Activated naive CD8-positive, alpha-beta T cell (primary cell): Measurements from ENCODE around the gene DPP10.

ENCODE experiments used
- H3K27ac Mint-ChIP-seq: one replicate; pipeline ENCODE4 v1.8.0; 2021; ENCODE audit warnings: mixed read lengths
- H3K27me3 Mint-ChIP-seq: one replicate; pipeline ENCODE4 v1.8.0; 2021; ENCODE audit warnings: mixed read lengths
- H3K36me3 Mint-ChIP-seq: one replicate; pipeline ENCODE4 v1.8.0; 2021; ENCODE audit warnings: mixed read lengths
- H3K4me1 Mint-ChIP-seq: one replicate; pipeline ENCODE4 v1.8.0; 2021; ENCODE audit warnings: low read depth, mixed read lengths
- H3K4me3 Mint-ChIP-seq: one replicate; pipeline ENCODE4 v1.8.0; 2021; ENCODE audit warnings: mild to moderate bottlenecking, mixed read lengths
- H3K9me3 Mint-ChIP-seq: one replicate; pipeline ENCODE4 v1.8.0; 2021; ENCODE audit warnings: low read depth, mixed read lengths

Gene DPP10

DNA sequence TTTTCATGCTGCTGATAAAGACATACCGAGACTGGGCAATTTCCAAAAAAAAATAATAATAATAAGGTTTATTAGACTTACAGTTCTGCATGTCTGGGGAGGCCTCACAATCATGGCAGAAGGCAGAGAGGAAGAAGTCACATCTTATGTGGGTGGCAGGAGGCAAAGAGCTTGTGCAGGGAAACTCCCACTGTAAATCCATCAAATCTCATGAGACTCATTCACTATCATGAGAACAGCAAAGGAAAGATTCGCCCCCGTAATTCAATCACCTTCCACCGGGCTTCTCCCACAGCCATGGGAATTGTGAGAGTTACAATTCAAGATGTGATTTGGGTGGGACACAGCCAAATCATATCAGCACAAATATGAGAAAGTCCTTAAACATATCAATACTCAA is 1314.8 kb downstream of the DPP10 start:
- H3K4me1 Mint-ChIP-seq: no peaks in the 10 kb centered on the region
- peaks cover 3% of the 10 kb centered on the region for H3K9me3 Mint-ChIP-seq
- H3K27me3 Mint-ChIP-seq: no peaks in the 10 kb centered on the region
- no peak overlapping the region for H3K4me3 Mint-ChIP-seq
- H3K27ac Mint-ChIP-seq: no peak overlapping the region
- H3K36me3 Mint-ChIP-seq: no peaks in the 10 kb centered on the region

DNA sequence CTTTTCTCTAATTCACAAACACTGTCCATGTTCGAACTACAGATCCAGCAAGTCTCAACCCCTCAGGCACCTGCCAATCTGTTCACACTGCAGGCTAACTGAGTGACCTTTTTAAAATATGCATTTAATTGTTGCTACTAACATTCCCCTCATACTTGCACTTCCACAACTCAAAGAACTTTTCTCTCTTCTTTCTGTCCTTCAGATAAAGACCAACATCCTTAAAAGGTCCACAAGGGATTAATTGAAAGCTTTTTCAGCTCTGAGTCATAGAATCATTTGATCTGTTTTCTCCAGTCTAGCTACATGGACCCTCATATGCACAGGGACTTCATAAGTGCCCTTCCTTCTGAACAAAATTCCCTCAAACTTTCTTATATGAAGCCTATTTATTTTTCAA is 1321.2 kb downstream of the DPP10 start:
- Mint-ChIP-seq H3K27ac (no peak overlapping the region), H3K27me3 (no peaks in the 10 kb centered on the region), H3K4me1 (no peaks in the 10 kb centered on the region), H3K4me3 (no peak overlapping the region), H3K36me3 (no peaks in the 10 kb centered on the region), H3K9me3 (peaks cover 16% of the 10 kb centered on the region)

- no peaks in the 10 kb centered on the region for H3K27me3 Mint-ChIP-seq
- no peaks in the 10 kb centered on the region for H3K4me1 Mint-ChIP-seq
- no peak overlapping the region for H3K4me3 Mint-ChIP-seq
- no peaks in the 10 kb centered on the region for H3K36me3 Mint-ChIP-seq
- H3K9me3 Mint-ChIP-seq: peaks cover 4% of the 10 kb centered on the region
- H3K27ac Mint-ChIP-seq: no peak overlapping the region
Observed at GRCh38 chr2:115771516-115771915, 1329.1 kb downstream of the DPP10 start.

- Mint-ChIP-seq H3K9me3 (peaks cover 4% of the 10 kb centered on the region), H3K27ac (no peak overlapping the region), H3K4me1 (no peaks in the 10 kb centered on the region), H3K4me3 (no peak overlapping the region), H3K27me3 (no peaks in the 10 kb centered on the region), H3K36me3 (no peaks in the 10 kb centered on the region)
Observed at GRCh38 chr2:115774361-115774760, 1331.9 kb downstream of the DPP10 start.

DNA sequence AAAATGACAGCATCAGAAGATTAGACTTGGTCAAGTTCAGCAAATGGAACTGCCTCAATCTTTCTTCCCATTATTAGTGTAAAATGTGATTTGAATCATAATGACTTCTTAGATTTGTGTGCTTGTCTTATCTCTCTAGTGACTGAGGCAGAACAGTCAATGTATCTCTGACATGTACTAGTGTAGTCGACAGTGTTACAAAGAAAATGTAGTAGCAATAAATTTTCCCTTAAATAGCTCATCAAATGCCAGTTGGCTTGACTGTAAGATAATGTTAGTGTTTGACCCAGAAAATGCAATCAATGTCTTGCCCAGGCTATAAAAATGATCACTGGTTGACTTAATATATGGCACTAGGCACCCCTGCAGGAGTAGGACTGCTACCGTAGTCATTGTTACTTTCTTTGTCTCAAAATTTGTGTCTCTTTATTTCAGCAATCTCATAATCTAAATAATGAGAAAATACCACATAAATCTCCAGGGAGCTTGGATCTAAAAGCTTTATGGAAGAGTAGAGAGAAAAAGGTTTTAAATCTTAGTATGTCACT is 1336.7 kb downstream of the DPP10 start:
- no peaks in the 10 kb centered on the region for H3K27me3 Mint-ChIP-seq
- H3K36me3 Mint-ChIP-seq: no peaks in the 10 kb centered on the region
- peaks cover 8% of the 10 kb centered on the region for H3K9me3 Mint-ChIP-seq
- H3K4me1 Mint-ChIP-seq: no peaks in the 10 kb centered on the region
- H3K27ac Mint-ChIP-seq: no peak overlapping the region
- H3K4me3 Mint-ChIP-seq: no peak overlapping the region

DNA sequence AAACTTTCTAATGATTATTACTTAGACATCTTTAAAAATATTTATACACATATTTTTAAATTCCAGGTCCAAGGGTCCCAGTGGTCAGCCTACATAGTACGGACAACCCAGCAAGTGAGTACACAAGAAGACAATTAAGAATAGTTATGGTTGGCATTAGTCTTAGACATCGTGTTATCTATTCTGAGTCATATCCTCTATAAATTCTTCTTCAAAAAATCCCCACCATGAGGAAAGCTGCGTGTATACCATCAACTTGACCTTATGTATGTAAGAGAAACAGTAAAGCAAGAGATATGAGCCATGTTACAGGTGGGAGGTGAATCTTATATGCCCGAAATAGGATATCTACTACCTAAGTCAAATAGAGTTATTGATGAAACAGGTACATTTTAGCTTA is 1339.8 kb downstream of the DPP10 start:
- Mint-ChIP-seq H3K9me3 (peaks cover 10% of the 10 kb centered on the region), H3K36me3 (no peaks in the 10 kb centered on the region), H3K4me3 (no peak overlapping the region), H3K4me1 (no peaks in the 10 kb centered on the region), H3K27me3 (no peaks in the 10 kb centered on the region), H3K27ac (no peak overlapping the region)

GRCh38 chr2:115796078-115796477 is 1353.6 kb downstream of the DPP10 start:
- H3K9me3 Mint-ChIP-seq: peaks cover 21% of the 10 kb centered on the region
- H3K27ac Mint-ChIP-seq: no peak overlapping the region
- H3K4me3 Mint-ChIP-seq: no peak overlapping the region
- H3K27me3 Mint-ChIP-seq: no peaks in the 10 kb centered on the region
- no peaks in the 10 kb centered on the region for H3K4me1 Mint-ChIP-seq
- no peaks in the 10 kb centered on the region for H3K36me3 Mint-ChIP-seq

- Mint-ChIP-seq H3K36me3 (no peaks in the 10 kb centered on the region), H3K9me3 (peaks cover 8% of the 10 kb centered on the region), H3K27ac (no peak overlapping the region), H3K27me3 (no peaks in the 10 kb centered on the region), H3K4me3 (no peak overlapping the region), H3K4me1 (no peaks in the 10 kb centered on the region)
Observed at GRCh38 chr2:115807276-115807675, 1364.8 kb downstream of the DPP10 start.

GRCh38 chr2:115825912-115826311 is 1383.5 kb downstream of the DPP10 start:
- H3K4me3 Mint-ChIP-seq: no peak overlapping the region
- H3K27ac Mint-ChIP-seq: no peak overlapping the region
- H3K36me3 Mint-ChIP-seq: no peaks in the 10 kb centered on the region
- no peaks in the 10 kb centered on the region for H3K4me1 Mint-ChIP-seq
- H3K9me3 Mint-ChIP-seq: peaks cover 3% of the 10 kb centered on the region
- no peaks in the 10 kb centered on the region for H3K27me3 Mint-ChIP-seq

DNA sequence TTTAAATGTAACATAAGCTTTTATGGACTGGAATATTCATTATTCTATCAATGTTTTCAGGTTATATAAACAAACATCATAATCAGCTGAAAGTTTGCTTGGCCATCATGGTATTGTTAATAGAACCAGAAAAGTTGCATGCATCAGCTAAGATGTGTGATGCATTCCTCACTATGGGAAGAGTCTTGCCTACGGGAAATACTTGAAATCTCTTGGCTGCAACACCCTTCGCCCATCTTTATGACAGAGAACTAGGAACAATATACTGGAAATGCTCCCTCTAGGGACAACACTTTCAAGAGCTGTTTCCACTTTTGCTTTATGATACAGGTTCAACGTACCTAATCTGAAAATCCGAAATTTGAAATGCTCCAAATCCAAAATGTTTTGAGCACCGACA is 1390.8 kb downstream of the DPP10 start:
- Mint-ChIP-seq H3K4me3 (no peak overlapping the region), H3K36me3 (no peaks in the 10 kb centered on the region), H3K27ac (no peak overlapping the region), H3K4me1 (no peaks in the 10 kb centered on the region), H3K27me3 (no peaks in the 10 kb centered on the region), H3K9me3 (peaks cover 4% of the 10 kb centered on the region)

GRCh38 chr2:115838539-115838938 is 1396.1 kb downstream of the DPP10 start:
- H3K4me1 Mint-ChIP-seq: no peaks in the 10 kb centered on the region
- H3K9me3 Mint-ChIP-seq: peaks cover 4% of the 10 kb centered on the region
- H3K4me3 Mint-ChIP-seq: no peak overlapping the region
- no peak overlapping the region for H3K27ac Mint-ChIP-seq
- no peaks in the 10 kb centered on the region for H3K36me3 Mint-ChIP-seq
- H3K27me3 Mint-ChIP-seq: no peaks in the 10 kb centered on the region

DNA sequence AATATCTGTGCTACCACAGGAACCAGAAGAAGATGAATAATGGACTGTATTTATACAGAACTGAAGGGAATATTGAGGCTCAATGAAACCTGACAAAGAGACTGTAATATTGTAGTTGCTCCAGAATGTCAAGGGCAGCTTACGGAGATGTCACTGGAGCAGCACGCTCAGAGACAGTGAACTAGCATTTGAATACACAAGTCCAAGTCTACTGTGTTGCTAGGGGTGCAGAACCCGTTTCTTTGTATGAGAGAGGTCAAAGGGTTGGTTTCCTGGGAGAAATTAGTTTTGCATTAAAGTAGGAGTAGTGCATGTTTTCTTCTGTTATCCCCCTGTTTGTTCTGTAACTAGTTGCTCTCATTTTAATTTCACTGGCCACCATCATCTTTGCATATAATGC is 1399.9 kb downstream of the DPP10 start:
- H3K9me3 Mint-ChIP-seq: peaks cover 7% of the 10 kb centered on the region
- H3K36me3 Mint-ChIP-seq: no peaks in the 10 kb centered on the region
- H3K4me3 Mint-ChIP-seq: no peak overlapping the region
- no peak overlapping the region for H3K27ac Mint-ChIP-seq
- no peaks in the 10 kb centered on the region for H3K27me3 Mint-ChIP-seq
- no peaks in the 10 kb centered on the region for H3K4me1 Mint-ChIP-seq

DNA sequence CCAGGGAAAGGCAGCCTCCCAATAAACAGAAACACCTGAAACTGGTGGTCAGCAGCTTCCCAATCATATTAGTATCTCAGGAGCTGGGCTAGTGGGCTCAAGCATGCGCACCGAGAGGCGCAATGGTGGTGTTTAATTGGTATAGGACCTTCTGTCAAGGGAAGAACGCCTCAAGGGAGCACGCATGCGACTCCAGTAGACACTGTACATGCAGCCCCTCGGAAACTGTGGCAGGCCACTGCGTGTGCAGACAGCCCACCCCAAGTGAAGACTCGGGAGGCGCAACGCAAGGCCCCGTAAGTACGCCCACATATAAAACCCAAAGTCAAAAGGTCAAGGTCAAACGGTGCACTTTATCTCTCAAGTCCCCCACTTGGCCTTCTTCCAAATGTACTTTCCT is 1405.8 kb downstream of the DPP10 start:
- no peaks in the 10 kb centered on the region for H3K27me3 Mint-ChIP-seq
- H3K4me1 Mint-ChIP-seq: no peaks in the 10 kb centered on the region

GRCh38 chr2:115867024-115867423 is 1424.6 kb downstream of the DPP10 start:
- Mint-ChIP-seq H3K27me3 (no peaks in the 10 kb centered on the region), H3K9me3 (no peaks in the 10 kb centered on the region), H3K4me1 (no peaks in the 10 kb centered on the region), H3K36me3 (no peaks in the 10 kb centered on the region), H3K27ac (no peak overlapping the region), H3K4me3 (no peak overlapping the region)

More for the DNA sequence above, 1405.8 kb downstream of the DPP10 start:
- H3K36me3 Mint-ChIP-seq: no peaks in the 10 kb centered on the region
- H3K9me3 Mint-ChIP-seq: peaks cover 9% of the 10 kb centered on the region
- no peak overlapping the region for H3K4me3 Mint-ChIP-seq
- no peak overlapping the region for H3K27ac Mint-ChIP-seq

DNA sequence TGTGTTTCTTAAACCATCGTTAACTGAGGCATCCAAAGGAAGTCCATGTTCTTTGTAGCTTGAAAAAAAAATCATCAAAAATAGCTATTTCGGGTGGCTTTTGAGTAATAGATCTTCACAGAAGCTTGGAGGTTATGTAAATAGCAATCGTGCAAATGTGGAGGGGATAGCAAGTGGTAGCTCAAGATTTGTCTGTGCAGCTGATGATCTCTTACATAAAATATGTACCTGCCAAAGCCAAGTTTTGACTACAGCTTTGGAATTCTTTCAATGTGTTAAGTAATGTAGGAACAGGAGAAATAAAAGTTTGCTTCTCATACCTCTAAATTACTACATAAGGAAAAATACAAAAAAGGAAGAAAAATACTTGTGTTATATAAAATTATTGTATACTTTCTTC is 1432.0 kb downstream of the DPP10 start:
- no peak overlapping the region for H3K27ac Mint-ChIP-seq
- H3K4me3 Mint-ChIP-seq: no peak overlapping the region
- no peaks in the 10 kb centered on the region for H3K27me3 Mint-ChIP-seq
- H3K36me3 Mint-ChIP-seq: no peaks in the 10 kb centered on the region
- no peaks in the 10 kb centered on the region for H3K9me3 Mint-ChIP-seq
- H3K4me1 Mint-ChIP-seq: no peaks in the 10 kb centered on the region

DNA sequence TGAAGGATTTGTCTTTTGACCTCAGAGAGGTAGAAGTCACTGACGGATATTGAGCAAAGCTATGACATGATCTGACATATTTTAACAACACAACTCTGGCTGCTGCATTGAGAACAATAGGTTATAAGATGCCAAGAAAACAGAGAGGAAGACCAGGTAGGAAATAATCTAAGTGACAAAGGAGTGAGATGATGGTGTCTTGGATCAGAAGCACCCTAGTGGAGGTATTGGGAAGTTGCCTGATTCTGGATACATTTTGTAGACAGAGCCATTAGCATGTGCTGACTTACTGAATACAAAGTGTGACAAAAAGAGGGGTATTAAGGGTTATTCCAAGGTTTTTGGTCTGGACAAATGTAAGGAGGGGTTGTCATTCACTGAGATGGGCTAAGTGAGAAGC is 1438.1 kb downstream of the DPP10 start:
- peaks cover 24% of the 10 kb centered on the region for H3K9me3 Mint-ChIP-seq
- no peak overlapping the region for H3K4me3 Mint-ChIP-seq
- H3K4me1 Mint-ChIP-seq: no peaks in the 10 kb centered on the region
- H3K27ac Mint-ChIP-seq: no peak overlapping the region
- no peaks in the 10 kb centered on the region for H3K36me3 Mint-ChIP-seq
- H3K27me3 Mint-ChIP-seq: no peaks in the 10 kb centered on the region
